ENCODE measurements around the gene VRK3.

Gene VRK3

DNA sequence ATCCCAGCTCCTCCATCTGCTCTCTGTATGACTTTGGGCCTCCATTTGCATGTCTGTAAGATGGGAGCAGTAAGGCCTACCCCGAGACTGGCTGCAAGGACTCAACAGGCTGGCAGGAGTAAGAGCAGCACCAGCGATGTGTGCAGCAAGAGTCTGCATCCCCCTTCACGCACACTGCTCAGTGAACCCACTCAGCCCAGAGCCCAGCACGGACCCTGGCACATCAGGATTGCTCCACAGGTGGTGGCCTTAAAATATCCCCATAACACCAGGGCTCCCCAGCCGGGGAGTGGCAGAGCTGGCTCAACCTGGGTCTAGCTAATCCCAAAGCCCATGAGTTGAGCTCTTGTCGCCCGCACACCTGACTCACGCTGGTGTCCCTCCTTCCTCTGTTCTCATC lies 23.4 kb downstream of the VRK3 start:
- TF ChIP-seq CTCF (IDR thresholded peaks at IDR 0.05; ENCODE audit: borderline replicate concordance, insufficient read depth, low read depth, low read length) = no peak
- no peak overlapping the region for H3K4me3 ChIP-seq (ENCODE audit: low read depth, low read length)

DNA sequence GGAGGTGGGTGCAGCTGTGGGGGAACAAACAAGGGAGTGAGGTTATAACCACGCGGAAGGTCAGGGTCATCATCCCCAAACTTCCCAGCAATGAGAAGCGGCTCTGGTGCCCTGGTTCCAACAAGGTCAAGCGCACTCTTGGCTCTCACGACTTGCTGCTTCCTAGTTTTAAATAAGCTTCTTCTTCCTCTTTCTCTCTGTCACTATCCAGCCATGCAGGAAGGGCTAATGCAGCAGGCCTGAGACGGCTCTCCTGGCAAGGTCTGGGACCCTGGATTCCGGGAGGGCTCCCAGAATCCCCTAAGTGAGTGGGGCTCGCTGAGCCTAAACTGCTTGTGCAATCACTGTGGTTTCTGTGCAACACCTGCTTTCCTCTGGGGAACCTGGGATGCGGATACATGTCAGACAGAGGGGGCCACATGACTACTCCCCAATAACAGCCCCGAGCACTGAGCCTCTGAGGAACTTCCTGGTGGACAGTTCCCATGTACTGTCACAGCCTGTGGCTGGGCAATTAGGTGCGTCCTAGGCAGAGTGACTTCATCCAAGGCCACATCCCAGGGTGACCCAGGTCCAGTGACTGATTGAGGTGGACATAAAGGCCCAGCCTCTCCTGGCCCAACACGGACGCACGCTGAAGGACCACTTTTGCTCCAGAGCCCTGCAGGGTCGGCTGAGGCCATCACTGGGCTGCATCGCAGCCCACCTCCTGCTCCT lies 24.2 kb downstream of the VRK3 start:
- no peak for TF ChIP-seq CTCF (IDR thresholded peaks at IDR 0.05; ENCODE audit: borderline replicate concordance, insufficient read depth, low read depth, low read length)
- H3K4me3 ChIP-seq (ENCODE audit: low read depth, low read length) = no peak overlapping the region

- TF ChIP-seq CTCF (IDR thresholded peaks at IDR 0.05; ENCODE audit: borderline replicate concordance, insufficient read depth, low read depth, low read length) = no peak
- H3K4me3 ChIP-seq (ENCODE audit: low read depth, low read length) = no peak overlapping the region
Observed at GRCh38 chr19:50000038-50000840, 24.9 kb downstream of the VRK3 start.

GRCh38 chr19:49999371-50000010 lies 25.7 kb downstream of the VRK3 start:
- no peak for TF ChIP-seq CTCF (IDR thresholded peaks at IDR 0.05; ENCODE audit: borderline replicate concordance, insufficient read depth, low read depth, low read length)
- no peak overlapping the region for H3K4me3 ChIP-seq (ENCODE audit: low read depth, low read length)

DNA sequence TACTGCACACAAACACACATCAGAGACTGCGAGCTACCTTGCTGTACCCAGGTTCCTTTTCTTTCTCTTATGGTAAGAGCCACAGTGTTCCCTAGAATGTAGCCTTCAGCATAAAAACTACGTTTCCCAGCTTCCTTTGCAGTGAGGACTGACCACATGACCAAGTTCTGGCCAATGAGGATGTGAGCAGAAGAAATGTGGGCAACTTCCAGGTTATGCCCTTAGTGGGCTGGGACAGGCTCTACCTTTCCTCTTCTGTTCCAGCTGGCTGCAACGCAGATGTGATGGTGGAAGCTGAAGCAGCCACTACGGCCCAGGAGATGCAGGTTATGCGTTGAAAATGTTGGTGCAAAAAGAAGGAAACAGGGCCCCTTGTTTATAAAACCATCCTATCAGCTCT lies 27.5 kb downstream of the VRK3 start:
- H3K4me3 ChIP-seq (ENCODE audit: low read depth, low read length) = no peak overlapping the region

DNA sequence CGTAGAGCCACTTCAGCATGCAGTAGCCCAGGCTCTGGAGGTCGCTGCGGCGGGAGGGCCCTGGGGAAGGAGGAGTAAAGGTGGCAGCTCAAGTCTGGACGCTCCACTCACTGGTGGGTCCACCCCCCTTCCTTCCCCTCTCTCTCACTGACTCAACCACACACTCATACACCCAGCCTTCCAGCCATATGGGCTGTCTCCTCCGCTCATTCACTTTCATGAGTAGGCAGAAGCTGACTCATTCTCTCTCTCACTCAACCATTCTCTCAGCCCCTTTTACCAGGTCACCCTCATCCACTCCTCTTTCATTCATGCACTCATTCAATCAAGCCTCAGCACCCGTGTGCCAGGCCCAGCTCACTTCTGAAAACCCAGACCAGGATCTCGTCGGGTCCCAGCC lies 36.7 kb downstream of the VRK3 start:
- H3K4me3 ChIP-seq (ENCODE audit: low read depth, low read length) = no peak overlapping the region
- TF ChIP-seq CTCF (IDR thresholded peaks at IDR 0.05; ENCODE audit: borderline replicate concordance, insufficient read depth, low read depth, low read length) = no peak

More for the DNA sequence above, 27.5 kb downstream of the VRK3 start:
- no peak for TF ChIP-seq CTCF (IDR thresholded peaks at IDR 0.05; ENCODE audit: borderline replicate concordance, insufficient read depth, low read depth, low read length)

All from GM12875 (cell line).